ENCODE measurements around the gene PKNOX1.
"Not testable (repeated sequence)": the region's sequence is repeated elsewhere in the genome, so short reads cannot be mapped to it uniquely, and the experiment has no call there.

The PKNOX1 gene

DNA sequence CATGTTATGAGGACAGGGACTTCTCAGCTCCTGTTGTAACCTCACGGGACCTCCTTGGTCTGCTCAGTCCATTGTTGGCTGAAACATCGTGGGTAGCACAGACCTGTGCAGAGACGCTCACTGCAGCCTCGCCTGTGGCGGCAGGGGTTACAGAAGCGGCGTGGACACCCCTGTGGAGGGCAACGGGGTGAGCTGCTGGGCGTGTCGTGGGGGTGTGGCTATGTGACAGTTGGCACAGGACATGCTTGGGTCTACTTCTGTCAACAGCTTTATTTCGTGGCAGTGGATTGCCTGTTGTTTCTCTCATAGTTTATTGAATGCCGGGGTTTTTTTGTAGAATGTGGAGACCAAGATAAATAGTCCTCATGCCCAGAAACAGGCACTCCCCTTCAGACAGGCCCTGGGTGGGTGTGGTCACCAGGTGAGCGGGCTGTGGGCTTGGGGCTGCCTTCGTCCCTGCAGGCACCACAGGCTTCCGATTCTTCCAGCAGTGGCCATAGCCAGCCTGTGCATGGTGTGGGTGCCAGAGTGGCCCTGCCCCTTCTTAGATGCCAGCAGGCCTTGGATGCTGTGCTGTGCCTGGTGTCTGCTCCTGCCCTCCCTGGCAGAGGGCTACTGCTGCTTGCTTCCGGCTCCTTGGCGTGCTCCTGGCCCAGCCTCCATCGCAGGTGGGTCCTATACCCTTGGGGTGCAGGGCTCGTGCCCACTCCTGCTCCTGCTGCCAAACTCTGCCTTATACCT, 63.7 kb downstream of the PKNOX1 start:
- DNase-seq (ENCODE audit: low read depth, low spot score); H3K27me3 ChIP-seq (ENCODE audit: control insufficient read depth, insufficient read depth, low read length); H3K27ac ChIP-seq (ENCODE audit: low read length); H3K4me3 ChIP-seq (ENCODE audit: low read length); H3K36me3 ChIP-seq (ENCODE audit: control insufficient read depth, insufficient read depth, low read length); H3K4me1 ChIP-seq (ENCODE audit: control insufficient read depth, insufficient read depth, low read length); H3K9me3 ChIP-seq (ENCODE audit: control insufficient read depth, insufficient read depth, low read length): not testable (repeated sequence)
- no CpG with 5 or more reads among the region's 19 CpGs for WGBS (ENCODE audit: insufficient coverage, insufficient read length)

DNA sequence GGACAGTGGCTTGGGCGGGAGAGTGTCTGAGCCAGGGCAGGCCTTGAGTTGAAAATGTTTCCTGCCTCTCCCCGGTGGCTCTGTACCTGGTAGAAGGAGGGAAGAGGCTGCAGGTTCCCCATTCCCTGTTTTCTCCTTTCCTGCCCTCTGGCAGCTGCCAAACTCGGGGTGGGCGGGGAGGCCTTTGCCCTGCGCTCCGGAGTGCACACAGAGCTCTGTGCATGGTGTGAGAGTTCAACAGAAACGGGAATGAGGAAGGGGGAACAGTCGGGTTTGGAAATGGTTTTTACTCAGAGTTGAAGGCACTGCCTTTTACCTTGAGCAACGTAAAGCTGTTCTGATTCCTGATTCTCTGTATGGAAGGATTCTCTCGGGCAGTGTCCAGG, 64.3 kb downstream of the PKNOX1 start:
- H3K9me3 ChIP-seq (ENCODE audit: control insufficient read depth, insufficient read depth, low read length); H3K4me3 ChIP-seq (ENCODE audit: low read length); H3K27me3 ChIP-seq (ENCODE audit: control insufficient read depth, insufficient read depth, low read length); H3K36me3 ChIP-seq (ENCODE audit: control insufficient read depth, insufficient read depth, low read length); H3K27ac ChIP-seq (ENCODE audit: low read length); H3K4me1 ChIP-seq (ENCODE audit: control insufficient read depth, insufficient read depth, low read length); DNase-seq (ENCODE audit: low read depth, low spot score): not testable (repeated sequence)
- no CpG with 5 or more reads among the region's 10 CpGs for WGBS (ENCODE audit: insufficient coverage, insufficient read length)

DNA sequence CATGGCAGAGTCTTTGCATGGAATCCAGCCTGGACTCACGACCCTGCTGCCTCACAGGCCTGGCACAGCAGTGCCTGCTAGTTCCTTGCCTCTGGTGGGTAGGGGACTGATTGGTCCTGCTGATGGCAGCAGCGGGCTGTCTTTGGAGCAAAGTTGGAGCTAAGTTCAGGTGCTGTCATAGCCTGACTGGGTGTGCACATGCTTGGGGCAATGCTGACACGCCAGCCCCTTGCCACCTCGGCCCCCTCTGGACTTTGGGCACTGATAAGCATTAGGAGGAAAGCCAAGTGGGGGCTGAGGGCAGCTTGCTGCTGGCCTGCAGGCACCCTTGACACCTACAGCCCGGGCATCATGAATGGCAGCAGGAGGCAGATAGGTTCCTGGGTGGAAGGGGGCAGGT, 67.8 kb downstream of the PKNOX1 start:
- WGBS (ENCODE audit: insufficient coverage, insufficient read length) = no CpG with 5 or more reads among the region's 5 CpGs
- not testable (repeated sequence) for H3K9me3 ChIP-seq (ENCODE audit: control insufficient read depth, insufficient read depth, low read length); H3K4me1 ChIP-seq (ENCODE audit: control insufficient read depth, insufficient read depth, low read length); H3K27ac ChIP-seq (ENCODE audit: low read length); DNase-seq (ENCODE audit: low read depth, low spot score); H3K36me3 ChIP-seq (ENCODE audit: control insufficient read depth, insufficient read depth, low read length); H3K27me3 ChIP-seq (ENCODE audit: control insufficient read depth, insufficient read depth, low read length); H3K4me3 ChIP-seq (ENCODE audit: low read length)

DNA sequence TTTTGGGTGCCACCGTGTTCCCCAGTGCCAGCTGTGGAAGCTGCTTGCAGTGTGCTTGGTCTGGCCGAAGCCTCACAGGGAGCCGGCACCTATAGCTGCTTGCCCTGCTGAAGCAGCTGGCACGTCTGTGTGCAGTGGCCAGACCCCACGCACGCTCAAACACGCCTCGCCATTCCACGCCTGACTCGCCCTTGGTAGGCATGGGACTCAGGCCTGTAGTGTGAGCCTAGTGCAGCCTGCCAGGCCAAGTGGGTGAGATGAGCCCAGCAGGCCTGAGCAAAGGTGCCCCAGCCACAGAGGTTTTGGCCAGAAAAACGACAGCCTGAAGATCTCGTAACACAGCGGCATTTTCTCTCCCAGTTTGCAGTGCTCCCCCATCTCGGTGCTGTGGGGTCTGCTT, 68.9 kb downstream of the PKNOX1 start:
- H3K4me3 ChIP-seq (ENCODE audit: low read length); H3K9me3 ChIP-seq (ENCODE audit: control insufficient read depth, insufficient read depth, low read length); H3K36me3 ChIP-seq (ENCODE audit: control insufficient read depth, insufficient read depth, low read length); H3K27ac ChIP-seq (ENCODE audit: low read length); H3K4me1 ChIP-seq (ENCODE audit: control insufficient read depth, insufficient read depth, low read length); H3K27me3 ChIP-seq (ENCODE audit: control insufficient read depth, insufficient read depth, low read length); DNase-seq (ENCODE audit: low read depth, low spot score): not testable (repeated sequence)
- no CpG with 5 or more reads among the region's 14 CpGs for WGBS (ENCODE audit: insufficient coverage, insufficient read length)

DNA sequence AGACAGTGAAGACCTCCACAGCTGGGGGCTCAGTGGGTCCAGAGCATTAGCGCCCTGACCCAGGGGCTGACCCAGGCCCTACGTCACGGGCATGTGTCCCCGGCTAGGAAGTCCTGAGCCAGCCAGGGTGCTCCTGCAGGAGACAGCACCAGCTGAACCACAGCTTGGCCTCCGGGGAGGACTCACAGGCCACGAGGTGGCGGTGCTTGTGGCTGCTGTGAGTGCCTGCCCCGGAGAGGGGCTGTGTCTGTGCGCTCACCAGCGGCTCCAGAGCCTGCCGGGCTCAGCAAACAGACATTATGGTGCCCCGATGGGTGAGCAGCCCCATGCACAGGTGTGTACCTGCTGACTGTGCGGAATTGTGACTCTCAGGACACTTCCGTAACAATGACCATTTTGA, 70.2 kb downstream of the PKNOX1 start:
- not testable (repeated sequence) for H3K36me3 ChIP-seq (ENCODE audit: control insufficient read depth, insufficient read depth, low read length); H3K4me1 ChIP-seq (ENCODE audit: control insufficient read depth, insufficient read depth, low read length); H3K27me3 ChIP-seq (ENCODE audit: control insufficient read depth, insufficient read depth, low read length); DNase-seq (ENCODE audit: low read depth, low spot score); H3K4me3 ChIP-seq (ENCODE audit: low read length); H3K9me3 ChIP-seq (ENCODE audit: control insufficient read depth, insufficient read depth, low read length); H3K27ac ChIP-seq (ENCODE audit: low read length)
- WGBS (ENCODE audit: insufficient coverage, insufficient read length) = no CpG with 5 or more reads among the region's 14 CpGs

DNA sequence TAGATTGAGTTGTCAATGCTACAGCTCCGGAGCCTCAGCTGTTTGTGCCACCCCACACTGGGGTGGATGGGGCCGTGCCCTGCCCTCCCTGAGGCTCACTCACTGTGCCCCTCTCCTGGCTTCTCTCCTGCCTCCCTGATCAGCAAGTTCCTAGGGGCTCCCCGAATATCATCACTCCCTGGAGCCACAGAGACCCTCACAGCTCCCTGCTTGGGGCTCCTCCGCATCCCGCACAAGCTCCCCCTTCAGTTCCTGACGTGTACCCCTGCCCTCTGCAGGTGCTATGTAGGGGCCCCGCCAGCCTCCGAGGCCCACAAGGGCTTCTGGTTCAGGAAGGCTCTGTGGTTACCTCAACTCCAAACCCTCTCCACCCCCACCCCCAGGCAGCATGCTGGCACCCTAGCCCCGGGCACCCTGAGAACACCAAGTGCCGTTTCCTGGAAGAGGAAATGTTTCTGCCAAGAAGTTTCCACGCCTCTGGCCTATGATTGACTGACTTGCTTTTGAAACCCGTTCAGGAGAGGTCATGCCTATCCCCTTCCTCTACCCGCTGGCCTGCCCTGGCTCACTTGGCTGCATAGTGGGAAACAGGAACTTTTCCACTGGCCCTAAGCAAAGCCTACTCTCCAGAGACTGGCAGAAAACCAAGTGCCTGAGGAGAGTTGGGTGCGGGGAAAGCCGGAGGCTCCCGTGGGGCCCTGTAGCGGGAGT, 71.0 kb downstream of the PKNOX1 start:
- not testable (repeated sequence) for H3K27ac ChIP-seq (ENCODE audit: low read length); H3K4me1 ChIP-seq (ENCODE audit: control insufficient read depth, insufficient read depth, low read length); H3K4me3 ChIP-seq (ENCODE audit: low read length); H3K9me3 ChIP-seq (ENCODE audit: control insufficient read depth, insufficient read depth, low read length); H3K27me3 ChIP-seq (ENCODE audit: control insufficient read depth, insufficient read depth, low read length); DNase-seq (ENCODE audit: low read depth, low spot score); H3K36me3 ChIP-seq (ENCODE audit: control insufficient read depth, insufficient read depth, low read length)
- no CpG with 5 or more reads among the region's 17 CpGs for WGBS (ENCODE audit: insufficient coverage, insufficient read length)

DNA sequence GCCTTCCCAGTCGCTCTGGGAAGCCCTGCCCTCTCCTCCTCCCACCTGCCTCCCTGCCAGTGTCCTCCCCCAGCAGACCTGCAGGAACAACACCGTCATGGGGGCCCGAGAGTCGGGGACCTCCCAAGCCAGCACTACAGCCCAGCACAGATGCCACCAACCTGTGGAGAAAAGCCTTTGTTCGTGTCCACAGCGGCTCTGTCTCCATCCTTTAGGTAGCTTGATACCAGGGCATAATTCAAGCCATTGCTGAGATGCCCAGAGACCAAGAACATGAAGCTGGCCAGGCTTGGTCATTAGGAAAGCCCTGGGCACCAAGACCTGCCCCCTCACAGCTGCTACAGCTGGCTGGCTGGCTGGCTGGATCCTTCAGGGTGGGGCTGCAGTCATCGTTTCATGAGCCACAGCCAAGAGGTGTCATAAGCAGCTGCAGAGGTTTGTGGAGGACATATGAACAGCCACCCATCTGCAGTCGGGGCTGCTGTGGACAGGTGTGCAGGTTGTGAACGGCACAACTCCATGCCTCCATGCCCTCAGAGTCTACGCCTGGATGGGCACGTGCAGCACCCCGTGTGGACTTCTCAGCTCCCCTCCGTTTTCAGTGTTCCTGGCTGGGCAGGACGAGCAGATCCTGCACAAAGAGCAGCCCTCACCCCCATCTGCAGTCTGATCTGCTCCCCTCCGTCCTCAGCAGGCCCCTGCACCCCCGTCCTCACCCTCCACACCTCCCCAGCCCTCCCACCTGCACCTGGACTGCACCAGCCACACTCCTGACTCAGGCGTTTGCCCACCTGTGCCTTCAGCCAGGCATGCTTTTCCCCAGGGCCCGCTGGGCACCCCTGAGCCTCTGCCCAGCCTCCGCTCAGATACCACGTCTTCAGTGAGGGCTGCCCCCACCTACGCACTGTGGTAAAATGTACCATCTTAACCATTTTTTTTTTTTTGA, 71.8 kb downstream of the PKNOX1 start:
- H3K27me3 ChIP-seq (ENCODE audit: control insufficient read depth, insufficient read depth, low read length); H3K4me1 ChIP-seq (ENCODE audit: control insufficient read depth, insufficient read depth, low read length); DNase-seq (ENCODE audit: low read depth, low spot score); H3K36me3 ChIP-seq (ENCODE audit: control insufficient read depth, insufficient read depth, low read length); H3K9me3 ChIP-seq (ENCODE audit: control insufficient read depth, insufficient read depth, low read length); H3K4me3 ChIP-seq (ENCODE audit: low read length); H3K27ac ChIP-seq (ENCODE audit: low read length): not testable (repeated sequence)
- no CpG with 5 or more reads among the region's 21 CpGs for WGBS (ENCODE audit: insufficient coverage, insufficient read length)

DNA sequence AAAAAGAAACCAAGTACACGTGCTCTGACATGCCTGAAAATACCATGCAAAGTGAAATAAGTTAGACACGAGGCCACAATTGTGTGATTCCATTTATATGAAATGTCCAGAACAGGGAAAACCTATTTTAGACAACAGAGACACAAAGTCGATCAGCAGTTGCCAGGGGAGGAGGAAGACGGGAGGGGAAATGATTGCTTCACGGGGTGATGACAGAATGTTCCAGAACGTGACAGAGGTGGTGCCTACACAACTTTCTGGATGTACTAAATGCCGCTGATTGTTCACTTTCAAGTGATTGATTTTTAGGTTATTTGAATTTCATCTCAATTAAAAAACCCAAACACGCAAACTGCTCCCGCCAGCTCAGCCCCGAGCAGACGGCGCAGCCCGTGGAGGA, 78.8 kb downstream of the PKNOX1 start:
- not testable (repeated sequence) for H3K36me3 ChIP-seq (ENCODE audit: control insufficient read depth, insufficient read depth, low read length); H3K4me3 ChIP-seq (ENCODE audit: low read length); H3K27me3 ChIP-seq (ENCODE audit: control insufficient read depth, insufficient read depth, low read length); H3K4me1 ChIP-seq (ENCODE audit: control insufficient read depth, insufficient read depth, low read length); DNase-seq (ENCODE audit: low read depth, low spot score); H3K27ac ChIP-seq (ENCODE audit: low read length); H3K9me3 ChIP-seq (ENCODE audit: control insufficient read depth, insufficient read depth, low read length)
- no CpG with 5 or more reads among the region's 13 CpGs for WGBS (ENCODE audit: insufficient coverage, insufficient read length)

DNA sequence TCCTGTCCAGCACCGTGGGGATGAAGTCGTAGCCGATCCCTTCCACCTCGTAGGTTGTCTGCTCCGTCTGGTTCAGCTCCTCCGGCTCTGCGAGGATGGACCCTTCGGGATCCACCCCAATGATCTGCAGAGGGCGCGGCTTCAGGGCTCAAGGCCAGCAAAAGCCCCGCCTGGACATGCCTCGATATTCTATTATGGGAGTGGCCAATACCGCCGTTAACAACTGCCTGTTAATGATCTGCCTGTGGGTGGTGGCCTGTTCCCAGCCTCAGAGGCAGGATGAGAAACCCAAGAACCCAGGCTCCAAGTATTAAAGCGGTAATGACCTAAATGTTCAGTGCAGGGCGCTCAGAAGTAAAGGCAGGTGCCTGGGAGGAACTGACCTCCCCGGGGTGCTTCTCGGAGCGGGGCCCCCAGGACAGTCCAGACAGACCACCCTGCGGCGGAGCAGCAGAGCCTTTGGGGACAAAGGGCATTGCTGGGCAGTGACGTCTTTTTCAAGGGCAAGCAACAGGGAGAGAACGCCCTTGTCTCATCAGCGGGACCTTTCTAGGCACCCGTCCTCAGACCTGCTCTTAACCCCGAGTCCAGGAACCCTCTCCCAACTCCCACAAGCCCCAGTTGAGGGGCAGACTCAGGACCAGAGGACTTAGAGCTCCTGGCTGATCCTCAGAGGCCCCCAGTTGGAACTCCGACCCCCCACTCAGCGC, 88.7 kb downstream of the PKNOX1 start:
- H3K27me3 ChIP-seq (ENCODE audit: control insufficient read depth, insufficient read depth, low read length); H3K27ac ChIP-seq (ENCODE audit: low read length); H3K4me3 ChIP-seq (ENCODE audit: low read length); H3K36me3 ChIP-seq (ENCODE audit: control insufficient read depth, insufficient read depth, low read length); H3K9me3 ChIP-seq (ENCODE audit: control insufficient read depth, insufficient read depth, low read length); H3K4me1 ChIP-seq (ENCODE audit: control insufficient read depth, insufficient read depth, low read length); DNase-seq (ENCODE audit: low read depth, low spot score): not testable (repeated sequence)
- WGBS (ENCODE audit: insufficient coverage, insufficient read length) = no CpG with 5 or more reads among the region's 28 CpGs

DNA sequence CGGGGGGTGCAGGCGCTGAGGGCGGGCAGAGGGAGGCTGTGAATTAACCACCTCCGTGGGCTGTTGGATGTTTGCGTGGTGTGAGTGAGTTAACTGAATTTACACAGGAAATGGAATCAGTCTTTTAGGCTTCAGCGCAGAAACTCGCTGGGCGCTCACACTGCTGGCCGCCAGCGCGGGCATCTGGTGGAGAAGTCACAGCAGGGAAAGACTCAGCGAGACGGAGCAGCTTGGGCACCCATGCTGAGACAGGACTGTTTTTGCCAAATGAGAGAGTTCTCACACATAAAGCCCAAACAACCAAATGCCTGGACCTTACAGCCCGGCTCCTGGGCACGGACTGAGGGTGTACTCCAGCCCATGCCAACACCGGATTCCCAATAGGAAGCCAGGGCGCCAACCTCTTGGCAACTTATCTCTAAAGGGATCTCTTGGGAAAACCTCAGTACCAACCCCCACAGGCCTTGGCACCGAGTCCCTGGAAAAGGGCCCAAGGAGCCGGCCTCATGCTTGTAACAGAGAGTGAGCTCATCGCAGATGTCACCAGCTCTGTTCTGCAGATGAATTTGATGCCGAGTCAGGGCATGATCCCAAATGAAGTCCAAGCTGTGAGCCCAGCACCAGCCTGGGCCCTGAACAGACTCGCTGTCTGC, 90.0 kb downstream of the PKNOX1 start:
- WGBS (ENCODE audit: insufficient coverage, insufficient read length) = no CpG with 5 or more reads among the region's 22 CpGs

More for the DNA sequence above, 90.0 kb downstream of the PKNOX1 start:
- DNase-seq (ENCODE audit: low read depth, low spot score); H3K36me3 ChIP-seq (ENCODE audit: control insufficient read depth, insufficient read depth, low read length); H3K27me3 ChIP-seq (ENCODE audit: control insufficient read depth, insufficient read depth, low read length); H3K9me3 ChIP-seq (ENCODE audit: control insufficient read depth, insufficient read depth, low read length); H3K27ac ChIP-seq (ENCODE audit: low read length); H3K4me3 ChIP-seq (ENCODE audit: low read length); H3K4me1 ChIP-seq (ENCODE audit: control insufficient read depth, insufficient read depth, low read length): not testable (repeated sequence)

Data from iPS DF 6.9 (cell line).